SHP77 (cell line): ENCODE measurements around the gene ADIPOR2.

ENCODE experiments used
- DNase-seq, 2 experiments: peaks; one replicate each; lab custom pipeline; 2025; lab: John Stamatoyannopoulos, UW

Gene ADIPOR2

DNA sequence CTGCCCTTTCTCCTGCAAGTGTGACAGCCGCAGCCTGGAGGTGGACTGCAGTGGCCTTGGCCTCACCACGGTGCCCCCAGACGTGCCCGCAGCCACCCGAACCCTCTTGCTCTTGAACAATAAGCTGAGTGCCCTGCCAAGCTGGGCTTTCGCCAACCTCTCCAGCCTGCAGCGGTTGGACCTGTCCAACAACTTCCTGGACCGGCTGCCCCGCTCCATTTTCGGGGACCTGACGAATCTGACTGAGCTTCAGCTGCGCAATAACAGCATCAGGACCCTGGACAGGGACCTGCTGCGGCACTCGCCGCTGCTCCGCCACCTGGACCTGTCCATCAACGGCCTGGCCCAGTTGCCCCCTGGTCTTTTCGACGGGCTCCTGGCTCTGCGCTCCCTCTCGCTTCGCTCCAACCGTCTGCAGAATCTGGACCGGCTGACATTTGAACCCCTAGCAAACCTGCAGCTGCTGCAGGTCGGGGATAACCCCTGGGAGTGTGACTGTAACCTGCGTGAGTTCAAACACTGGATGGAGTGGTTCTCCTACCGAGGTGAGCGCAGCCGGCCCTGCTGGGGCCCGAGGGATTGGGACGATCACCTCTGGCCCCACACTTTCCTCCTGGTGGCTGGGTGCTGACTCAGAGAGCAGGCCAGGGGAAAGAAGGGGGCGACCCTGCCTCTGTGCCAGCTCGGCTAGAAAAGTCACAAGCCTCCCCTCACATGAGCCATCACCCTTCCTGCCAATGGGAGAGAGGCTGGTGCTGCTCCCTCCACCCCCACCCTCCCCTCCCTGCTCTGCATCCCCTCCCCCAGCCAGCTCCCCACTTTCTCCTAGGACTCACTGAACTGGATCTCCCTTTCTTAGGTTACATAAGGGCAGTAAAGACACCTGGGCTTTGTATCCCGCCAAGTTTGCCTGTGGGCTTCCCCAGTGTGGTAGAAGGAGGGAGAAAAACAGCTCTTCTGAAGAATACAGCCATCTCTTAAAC is 140.4 kb downstream of the ADIPOR2 start:
- DNase-seq = no peak

DNA sequence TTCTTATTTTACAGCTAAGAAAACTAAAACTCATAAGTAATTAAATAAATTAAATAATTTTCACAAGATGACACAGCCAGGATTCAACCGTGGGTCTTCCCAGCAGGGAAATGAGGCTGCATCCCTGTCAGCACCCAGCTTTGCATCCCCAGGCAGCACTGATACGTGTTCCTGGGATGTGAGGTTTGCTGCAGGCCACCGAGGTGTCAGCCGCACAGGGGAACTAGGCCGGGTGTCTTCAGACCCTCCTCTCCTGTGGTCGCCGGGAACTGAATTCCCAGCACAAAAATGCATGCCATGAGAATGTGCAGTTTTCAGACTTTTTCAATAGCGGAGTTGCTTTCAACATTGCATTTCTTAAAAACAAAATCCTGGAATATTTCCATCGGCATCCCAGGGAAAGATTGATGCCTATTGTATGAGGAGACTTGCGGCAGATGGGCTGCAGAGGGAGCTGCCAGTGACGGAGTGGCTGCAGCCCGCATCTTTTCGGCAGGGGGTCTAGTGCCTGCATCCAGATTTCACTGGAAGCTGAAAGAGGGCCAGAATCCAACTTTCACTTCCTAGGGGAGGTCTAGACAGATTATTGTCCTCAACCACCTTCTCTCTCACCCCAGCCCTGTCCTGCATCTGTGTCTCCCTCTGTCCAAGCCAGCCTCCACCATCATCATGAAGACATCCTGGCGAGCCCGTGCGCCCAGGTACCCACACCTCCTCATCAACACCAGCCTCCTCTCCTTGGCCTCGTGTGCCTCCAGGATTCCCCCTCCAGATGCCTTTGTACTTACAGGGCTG is 142.1 kb downstream of the ADIPOR2 start:
- DNase-seq = no peak

DNA sequence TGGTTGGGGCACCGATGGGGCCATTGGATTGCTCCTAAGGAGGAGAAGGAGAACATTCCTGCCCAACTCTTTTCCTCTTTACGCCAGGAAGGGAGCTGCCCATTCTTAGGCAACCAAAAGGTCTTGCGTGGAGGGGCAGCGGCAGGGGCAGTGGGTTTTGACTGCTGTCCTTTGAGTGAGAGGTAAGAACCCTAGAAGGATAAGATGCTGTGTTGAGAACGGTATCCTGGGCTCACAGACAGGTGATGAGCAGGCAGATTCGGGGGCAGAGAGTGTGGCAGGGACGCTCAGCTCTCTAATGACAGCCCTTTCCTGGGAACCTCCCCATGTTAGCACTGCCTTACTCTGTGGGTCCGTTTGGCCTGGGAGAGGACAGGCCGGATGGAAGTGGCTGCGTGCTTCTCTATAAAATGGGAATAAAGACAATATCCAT is 142.7 kb downstream of the ADIPOR2 start:
- DNase-seq = no peak

DNA sequence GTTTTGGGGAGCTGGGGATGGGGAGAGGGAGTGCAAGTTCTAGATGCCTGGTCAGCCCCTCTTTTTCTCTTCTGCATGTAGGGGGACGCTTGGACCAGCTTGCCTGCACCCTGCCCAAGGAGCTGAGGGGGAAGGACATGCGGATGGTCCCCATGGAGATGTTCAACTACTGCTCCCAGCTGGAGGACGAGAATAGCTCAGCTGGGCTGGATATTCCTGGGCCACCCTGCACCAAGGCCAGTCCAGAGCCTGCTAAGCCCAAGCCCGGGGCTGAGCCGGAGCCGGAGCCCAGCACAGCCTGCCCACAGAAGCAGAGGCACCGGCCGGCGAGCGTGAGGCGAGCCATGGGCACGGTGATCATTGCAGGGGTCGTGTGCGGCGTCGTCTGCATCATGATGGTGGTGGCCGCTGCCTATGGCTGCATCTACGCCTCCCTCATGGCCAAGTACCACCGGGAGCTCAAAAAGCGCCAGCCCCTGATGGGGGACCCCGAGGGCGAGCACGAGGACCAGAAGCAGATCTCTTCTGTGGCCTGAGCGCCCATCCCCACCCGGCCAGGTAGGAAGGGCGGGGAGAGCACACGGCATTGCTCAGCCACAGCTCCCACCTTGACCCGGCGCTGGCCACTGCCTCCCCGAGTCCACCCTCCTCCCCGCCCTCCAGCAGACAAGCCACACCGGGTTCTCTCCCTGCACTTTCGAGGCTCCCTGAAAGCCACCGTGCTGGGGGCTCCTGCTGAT is 143.5 kb downstream of the ADIPOR2 start:
- no peak for DNase-seq

DNA sequence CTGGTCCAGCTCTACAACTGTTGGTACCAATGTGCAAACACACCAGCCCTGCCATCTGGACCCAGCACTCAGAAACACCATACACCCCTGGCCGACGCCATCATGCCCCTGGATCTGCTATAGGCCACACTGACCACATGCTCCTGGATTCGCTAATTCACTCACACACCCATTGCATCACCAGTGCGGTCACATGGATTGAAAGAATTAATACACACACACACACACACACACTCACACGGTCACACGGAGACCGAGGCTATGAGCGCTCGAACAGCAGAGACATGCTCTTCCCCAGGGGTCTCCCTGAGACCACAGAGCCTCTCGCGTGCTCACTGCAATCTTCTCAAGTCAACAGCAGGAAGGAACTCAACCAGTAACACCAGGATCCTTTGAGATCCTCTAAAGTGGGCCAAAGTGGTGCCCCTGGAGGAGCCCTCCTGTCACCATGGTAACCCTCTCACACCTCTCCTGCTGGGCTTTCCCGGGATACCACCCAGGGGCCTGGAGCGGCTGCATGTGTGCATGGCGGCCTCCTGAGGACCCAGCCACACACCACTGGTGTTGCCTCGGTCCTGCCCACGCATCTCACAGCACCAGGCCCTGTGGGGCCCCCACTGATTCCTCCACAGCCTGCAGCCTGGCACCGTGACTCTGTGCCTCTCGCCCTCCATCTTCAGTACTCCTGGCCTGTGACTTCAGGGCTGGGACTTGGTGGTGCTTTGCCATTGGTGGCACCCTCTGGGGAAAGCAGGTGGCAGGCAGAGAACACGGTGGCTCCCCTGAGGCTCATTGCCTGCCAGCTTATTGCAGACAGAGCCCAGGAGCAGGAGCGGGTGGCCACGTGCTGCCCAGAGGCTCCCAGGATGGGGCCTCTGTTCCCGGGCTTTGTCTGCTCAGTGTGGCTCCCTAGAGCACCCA is 144.6 kb downstream of the ADIPOR2 start:
- DNase-seq = no peak

DNA sequence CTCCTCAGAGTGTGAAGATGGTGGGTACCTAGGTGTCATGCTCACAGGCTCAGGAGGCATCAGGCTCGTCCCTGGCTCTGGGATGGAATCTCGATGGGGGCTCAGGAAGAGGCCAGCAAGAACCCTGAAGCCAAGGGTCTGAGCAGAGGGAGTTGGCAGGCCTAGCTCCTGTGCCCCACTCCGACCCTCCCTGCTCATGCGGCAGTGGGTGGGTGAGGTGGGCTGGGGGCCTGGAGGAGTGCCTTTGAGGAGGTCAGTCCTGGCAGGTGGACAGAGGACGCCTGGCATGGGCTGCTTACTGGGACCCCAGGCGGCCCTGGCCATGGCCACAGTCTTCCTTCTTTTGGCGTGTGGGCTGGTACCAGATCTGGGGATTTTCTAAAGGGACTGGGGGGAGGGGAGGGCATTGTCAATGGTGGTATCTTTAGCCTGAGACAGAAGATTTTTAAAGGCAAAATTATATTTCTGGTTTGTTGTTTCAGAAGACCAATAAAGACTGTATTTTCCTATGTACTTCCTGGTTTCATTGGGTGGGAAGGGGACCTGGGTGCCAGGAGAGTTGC is 145.5 kb downstream of the ADIPOR2 start:
- DNase-seq = no peak

DNA sequence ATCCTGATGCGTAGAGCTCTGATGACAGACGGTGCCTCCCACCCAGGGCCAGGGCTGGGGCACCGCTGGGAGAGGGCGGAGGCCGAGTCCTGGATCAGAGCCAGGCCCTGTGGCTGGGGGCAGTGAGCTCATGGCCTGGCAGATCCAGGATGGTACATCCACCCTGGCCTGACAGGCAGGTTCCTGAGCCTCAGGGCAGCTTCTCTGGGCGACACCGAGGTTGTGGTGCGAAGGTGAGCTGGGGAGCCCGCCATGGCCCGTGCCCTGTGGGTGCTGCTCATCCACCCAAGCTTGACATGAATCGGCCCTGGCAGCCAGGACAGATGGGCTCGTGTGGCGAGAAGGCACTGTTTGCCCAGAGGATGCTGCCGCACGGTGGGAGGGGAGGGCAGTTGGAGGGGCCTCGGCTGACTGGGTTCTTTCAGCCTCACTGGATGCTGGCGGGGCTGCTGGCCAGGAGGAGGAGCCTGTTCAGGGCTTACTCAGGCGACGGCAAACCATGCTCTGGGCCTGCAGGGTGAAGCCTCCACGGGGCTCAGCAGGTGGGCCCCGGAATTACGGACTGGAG is 146.1 kb downstream of the ADIPOR2 start:
- DNase-seq = no peak

DNA sequence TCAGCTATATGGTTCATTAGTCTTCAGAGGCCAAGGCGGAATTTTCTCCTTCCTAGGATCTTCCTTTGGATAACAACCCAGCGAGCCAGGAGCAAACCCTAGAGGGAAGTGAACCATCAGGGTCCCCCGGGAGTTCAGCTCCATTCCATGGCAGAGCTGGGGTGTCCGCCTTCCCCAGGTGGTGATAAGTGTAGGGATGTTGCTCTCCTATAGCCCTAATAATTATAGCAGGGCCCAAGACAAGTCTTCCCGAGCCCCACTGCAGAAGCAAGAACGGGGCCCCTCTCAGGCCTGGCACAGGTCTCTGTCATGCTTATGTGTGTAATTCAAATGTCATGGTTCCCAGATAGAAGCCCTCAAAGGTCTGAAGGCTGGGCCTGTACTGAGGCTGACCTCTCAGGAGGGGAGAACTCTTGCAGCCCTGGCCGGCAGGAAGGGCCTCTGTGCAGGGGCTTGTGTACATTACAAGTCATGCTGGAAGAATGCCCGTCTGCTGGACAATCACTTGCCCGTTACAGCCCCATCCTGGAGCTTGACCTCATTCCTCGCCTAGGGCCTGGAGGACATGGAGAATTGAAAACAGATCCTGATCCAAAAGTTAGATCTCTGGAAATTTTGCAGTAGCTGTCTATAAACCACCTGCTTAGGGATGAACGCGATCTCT is 146.8 kb downstream of the ADIPOR2 start:
- no peak for DNase-seq
